HepG2 (cell line): Measurements from ENCODE around the gene PRKACG. TPM values are rescaled to one million over a fixed set of nuclear protein-coding genes. Genes with fewer than 3 reads are reported as not detected.

Experiments used
- ATAC-seq: fragments of 200-7000 bp; cut with Tn5 transposase; 3 replicates; pipeline ENCODE4 v1.9.1; 2020; ENCODE audit warnings: mild to moderate bottlenecking, moderate library complexity
- BruUV-seq: library from RNA; stranded (reverse); fragments of 400-500 nt; replicated peaks from 2 replicates; lab custom pipeline; 2021; lab: Mats Ljungman, UMichigan
- CTCF ChIA-PET: fragments of 300-600 bp; formaldehyde crosslinking; extraction: SDS; loops from one replicate; lab custom pipeline; 2021; ENCODE audit warnings: low total read pairs, inconsistent platforms, low intra/inter-chr PET ratio; lab: Yijun Ruan, JAX
- POLR2A ChIA-PET: fragments of 350-600 bp; sonication (Branson Sonifier 250); formaldehyde crosslinking; loops from one replicate; lab custom pipeline; 2020; ENCODE audit warnings: antibody characterized with exemption, inconsistent platforms; lab: Yijun Ruan, JAX
- DNase-seq: peaks from one replicate; pipeline ENCODE4 v3.0.0-alpha.2; 2015; ENCODE audit warnings: low spot score
- FAIRE-seq: peaks from 3 replicates; lab custom pipeline; 2011; peaks lifted over from hg19 to GRCh38; lab: Jason Lieb, UNC
- H2AFZ ChIP-seq: one replicate; pipeline ENCODE4 v1.6.1; 2011; ENCODE audit warnings: low read length, inconsistent platforms
- H3K27ac ChIP-seq: fragments of 300-600 bp; 3 replicates; pipeline ENCODE4 v1.8.0; 2011; ENCODE audit warnings: mixed run types, mild to moderate bottlenecking, mixed read lengths, low read length, inconsistent platforms; ENCODE audit not compliant: insufficient read depth; ENCODE audit errors: extremely low read length
- H3K27me3 ChIP-seq, 2 experiments: fragments of 200-600 bp in 1 of 2; 2 replicates in 1 of 2; 3 replicates in 1 of 2; pipeline versions ENCODE4 v1.6.0 to v1.8.0; 2011; ENCODE audit warnings: low read length in 2 of 2, mild to moderate bottlenecking in 2 of 2, moderate library complexity in 2 of 2, inconsistent platforms in 1 of 2; ENCODE audit not compliant: insufficient read depth in 2 of 2, control insufficient read depth in 1 of 2
- H3K36me3 ChIP-seq, 2 experiments: fragments of 200-600 bp in 1 of 2; replicated peaks in 1 of 2; 2 replicates in 1 of 2; 3 replicates in 1 of 2; pipeline versions ENCODE4 v1.5.1 to v1.8.0; 2011; ENCODE audit warnings: low read length in 2 of 2, inconsistent platforms in 1 of 2; ENCODE audit not compliant: insufficient read depth in 2 of 2, control insufficient read depth in 1 of 2
- H3K4me1 ChIP-seq: 2 replicates; pipeline ENCODE4 v1.5.1; 2012; ENCODE audit warnings: low read length, inconsistent platforms; ENCODE audit not compliant: insufficient read depth
- H3K4me2 ChIP-seq: 2 replicates; pipeline ENCODE4 v1.6.0; 2011; ENCODE audit warnings: low read depth, low read length, inconsistent platforms
- H3K4me3 ChIP-seq, 3 experiments: fragments of 200-600 bp in 1 of 3; sonication (generic), shearing (Covaris generic) in 1 of 3; replicated peaks in 1 of 3; 2 replicates each; pipeline ENCODE4 v1.5.1; 2011 to 2016; ENCODE audit warnings: low read length in 3 of 3, inconsistent platforms in 2 of 3, low read depth in 2 of 3, mild to moderate bottlenecking in 2 of 3, control low read depth in 1 of 3, mixed read lengths in 1 of 3; ENCODE audit not compliant: insufficient read depth in 1 of 3
- H3K79me2 ChIP-seq: one replicate; pipeline ENCODE4 v1.6.1; 2011; ENCODE audit warnings: low read length, inconsistent platforms; ENCODE audit not compliant: insufficient read depth
- H3K9ac ChIP-seq: 2 replicates; pipeline ENCODE4 v1.6.0; 2011; ENCODE audit warnings: mild to moderate bottlenecking, low read depth, low read length, inconsistent platforms; ENCODE audit not compliant: insufficient read depth
- H3K9me3 ChIP-seq: 2 replicates; pipeline ENCODE4 v1.5.1; 2012; ENCODE audit warnings: mild to moderate bottlenecking, low read length
- H4K20me1 ChIP-seq: 2 replicates; pipeline ENCODE4 v1.6.0; 2011; ENCODE audit warnings: inconsistent platforms, mild to moderate bottlenecking, low read length, moderate library complexity; ENCODE audit not compliant: insufficient read depth
- ARID2 ChIP-seq: sonication (generic); formaldehyde crosslinking; IDR thresholded peaks from 2 replicates; pipeline ENCODE4 v1.8.1; 2022; ENCODE audit warnings: mild to moderate bottlenecking, missing genetic modification reagents, borderline replicate concordance
- EED ChIP-seq: sonication (generic); formaldehyde crosslinking; IDR thresholded peaks from 2 replicates; pipeline ENCODE4 v1.5.0; 2020; ENCODE audit warnings: mild to moderate bottlenecking, missing genetic modification reagents
- ELF3 ChIP-seq: IDR thresholded peaks from 2 replicates; pipeline ENCODE4 v1.6.1; 2016; ENCODE audit warnings: missing genetic modification reagents, missing compliant biosample characterization
- FOXJ3 ChIP-seq: sonication (generic); formaldehyde crosslinking; IDR thresholded peaks from 2 replicates; pipeline ENCODE4 v1.4.0; 2020; ENCODE audit warnings: missing genetic modification reagents, mild to moderate bottlenecking, borderline replicate concordance
- KMT2B ChIP-seq: IDR thresholded peaks from 2 replicates; pipeline ENCODE4 v1.6.1; 2016; ENCODE audit warnings: missing genetic modification reagents, missing compliant biosample characterization
- MATR3 ChIP-seq: sonication (generic); formaldehyde crosslinking; IDR thresholded peaks from 2 replicates; pipeline ENCODE4 v1.4.0; 2020; ENCODE audit warnings: missing genetic modification reagents
- PAF1 ChIP-seq: IDR thresholded peaks from 2 replicates; pipeline ENCODE4 v1.6.1; 2016; ENCODE audit warnings: missing genetic modification reagents, missing compliant biosample characterization
- U2AF1 ChIP-seq: fragments of 200-400 bp; formaldehyde crosslinking; optimal IDR thresholded peaks from 2 replicates; pipeline ENCODE3; 2017; ENCODE audit warnings: mild to moderate bottlenecking, low read depth, low read length
- ZFP90 ChIP-seq: sonication (generic); formaldehyde crosslinking; IDR thresholded peaks from 2 replicates; pipeline ENCODE4 v1.8.0; 2022; ENCODE audit warnings: missing genetic modification reagents, mild to moderate bottlenecking, inconsistent platforms, borderline replicate concordance
- ZNF282 ChIP-seq: fragments of 450-650 bp; IDR thresholded peaks from 2 replicates; pipeline ENCODE4 v1.6.1; 2018; ENCODE audit not compliant: partially characterized antibody
- ZNF350 ChIP-seq: sonication (generic); formaldehyde crosslinking; IDR thresholded peaks from 2 replicates; pipeline ENCODE4 v1.4.0; 2020; ENCODE audit warnings: mild to moderate bottlenecking, low read depth, missing genetic modification reagents, borderline replicate concordance
- ZNF556 ChIP-seq: sonication (generic); formaldehyde crosslinking; IDR thresholded peaks from 2 replicates; pipeline ENCODE4 v1.4.0; 2020; ENCODE audit warnings: mild to moderate bottlenecking, missing genetic modification reagents, borderline replicate concordance
- ZNF572 ChIP-seq: sonication (generic); formaldehyde crosslinking; IDR thresholded peaks from 2 replicates; pipeline ENCODE4 v1.5.1; 2020; ENCODE audit warnings: mild to moderate bottlenecking, missing genetic modification reagents
- ZNF614 ChIP-seq: IDR thresholded peaks from 2 replicates; pipeline ENCODE4 v1.6.1; 2018; ENCODE audit warnings: missing biosample characterization, missing genetic modification reagents, inconsistent platforms, borderline replicate concordance
- WGBS: methylation state at CpG from one replicate; pipeline ENCODE4 v1.1.6; 2017; ENCODE audit warnings: low lambda C conversion rate; 5-methylcytosine and 5-hydroxymethylcytosine counted together
- in situ Hi-C: cut with HindIII; loops from 2 replicates; pipeline ENCODE4 v1.10.0; 2017; ENCODE audit warnings: low pct_unique_long_range_greater_than_20kb; ENCODE audit not compliant: extremely low pct_ligation_motif_present
- intact Hi-C: fragments of 100-400 bp; cut with micrococcal nuclease; formaldehyde crosslinking; loops from one replicate; pipeline ENCODE4 v1.10.0; 2022; ENCODE audit not compliant: unreplicated experiment
- polyA plus RNA-seq, 8 experiments: library from polyadenylated mRNA; depleted of rRNA in 3 of 8; stranded (reverse) in 7 of 8; unstranded in 1 of 8; fragments of >200 nt; fragmentation: Illumina TruSeq in 4 of 8; extraction: Trizol in 4 of 8; gene quantifications; 2 replicates each; pipeline versions ENCODE4 v1.2.1 to v1.2.3, GENCODE V29; 2011 to 2016; ENCODE audit warnings: low read depth in 4 of 8, missing spikeins in 1 of 8, mixed read lengths in 1 of 8; ENCODE audit not compliant: insufficient read depth in 1 of 8
- total RNA-seq, 5 experiments: library from RNA; depleted of rRNA; stranded (reverse); fragments of >200 nt; fragmentation: Illumina TruSeq; extraction: Trizol; gene quantifications; 2 replicates each; pipeline ENCODE4 v1.2.3, GENCODE V29; 2016; ENCODE audit warnings: low read depth in 1 of 5
- TF ChIP-seq, protein P1 (sequence below): sonication (generic); formaldehyde crosslinking; conservative IDR thresholded peaks from 2 replicates; pipeline ENCODE4 v1.8.0; 2022; ENCODE audit warnings: mild to moderate bottlenecking, moderate library complexity, missing genetic modification reagents
- TF ChIP-seq, protein P2 (sequence below): sonication (generic); formaldehyde crosslinking; IDR thresholded peaks from 2 replicates; pipeline ENCODE4 v1.9.0; 2022; ENCODE audit warnings: low read depth, missing genetic modification reagents
- TF ChIP-seq, protein P3 (sequence below): sonication (generic); formaldehyde crosslinking; IDR thresholded peaks from 2 replicates; pipeline ENCODE4 v1.5.1; 2020; ENCODE audit warnings: missing genetic modification reagents, mild to moderate bottlenecking, borderline replicate concordance

Gene PRKACG
- total and polyA plus RNA-seq, 2 of the 13 experiments (the other 11 are each of a cell fraction or from before 2014, with no cell fraction given), result not detected

DNA sequence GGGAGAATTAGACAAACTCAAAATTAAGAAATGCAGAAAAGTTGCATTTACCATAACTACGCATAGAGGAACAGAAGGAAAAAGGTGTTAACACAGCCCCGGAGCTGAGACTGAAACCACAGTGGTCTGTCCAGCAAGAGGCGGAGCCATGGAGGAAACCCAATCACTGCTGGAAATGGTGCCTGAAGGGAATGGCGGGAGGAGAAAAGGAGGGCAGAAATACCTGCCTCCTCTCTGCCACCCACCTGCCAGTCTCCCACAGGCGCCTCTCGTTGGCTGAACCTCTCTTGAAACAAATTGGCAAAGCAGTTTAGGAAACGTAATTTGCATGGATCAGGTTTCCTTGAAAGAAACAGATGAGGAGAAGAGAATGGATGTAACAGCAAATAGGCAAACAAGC lies 9.7 kb upstream of the PRKACG start:
- no peaks in the 10 kb centered on the region for H4K20me1 ChIP-seq
- FAIRE-seq (no peak), ATAC-seq (peak; percentile 32; the same call in 2 of the 3 replicates), DNase-seq (no peak)
- intact Hi-C loops (loop anchor here (10.0 kb wide), 1 partner anchor 319 kb away; the partner anchor contains the start of gene PIP5K1B), in situ Hi-C loops (no loop called here)
- no TSS peak for BruUV-seq
- ChIA-PET POLR2A (no interaction called here), CTCF (no interaction called here)
- no peaks in the 10 kb centered on the region for H3K79me2 ChIP-seq
- H3K36me3 ChIP-seq, result no peaks in the 10 kb centered on the region
- no peak overlapping the region for H3K9ac ChIP-seq
- H3K27me3 ChIP-seq, result no peaks in the 10 kb centered on the region; a peak in 1 of 5 replicates
- no peak overlapping the region; a peak in 1 of 6 replicates for H3K4me3 ChIP-seq
- no peak for TF ChIP-seq U2AF1
- TF ChIP-seq, protein P1, sequence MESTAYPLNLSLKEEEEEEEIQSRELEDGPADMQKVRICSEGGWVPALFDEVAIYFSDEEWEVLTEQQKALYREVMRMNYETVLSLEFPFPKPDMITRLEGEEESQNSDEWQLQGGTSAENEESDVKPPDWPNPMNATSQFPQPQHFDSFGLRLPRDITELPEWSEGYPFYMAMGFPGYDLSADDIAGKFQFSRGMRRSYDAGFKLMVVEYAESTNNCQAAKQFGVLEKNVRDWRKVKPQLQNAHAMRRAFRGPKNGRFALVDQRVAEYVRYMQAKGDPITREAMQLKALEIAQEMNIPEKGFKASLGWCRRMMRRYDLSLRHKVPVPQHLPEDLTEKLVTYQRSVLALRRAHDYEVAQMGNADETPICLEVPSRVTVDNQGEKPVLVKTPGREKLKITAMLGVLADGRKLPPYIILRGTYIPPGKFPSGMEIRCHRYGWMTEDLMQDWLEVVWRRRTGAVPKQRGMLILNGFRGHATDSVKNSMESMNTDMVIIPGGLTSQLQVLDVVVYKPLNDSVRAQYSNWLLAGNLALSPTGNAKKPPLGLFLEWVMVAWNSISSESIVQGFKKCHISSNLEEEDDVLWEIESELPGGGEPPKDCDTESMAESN (CRISPR knock-in tag), result no peak
- no peak for TF ChIP-seq MATR3 (CRISPR knock-in tag)
- TF ChIP-seq ARID2 (CRISPR knock-in tag), result no peak
- TF ChIP-seq KMT2B (CRISPR knock-in tag), result no peak
- no peak for TF ChIP-seq ZNF350 (CRISPR knock-in tag)
- no peak for TF ChIP-seq EED (CRISPR knock-in tag)
- no peak for TF ChIP-seq ELF3 (CRISPR knock-in tag)
- TF ChIP-seq FOXJ3 (CRISPR knock-in tag), result no peak
- no peak for TF ChIP-seq ZNF556 (CRISPR knock-in tag)
- TF ChIP-seq ZFP90 (CRISPR knock-in tag), result no peak
- TF ChIP-seq ZNF282, result no peak
- TF ChIP-seq PAF1 (CRISPR knock-in tag), result no peak
- TF ChIP-seq, protein P2, sequence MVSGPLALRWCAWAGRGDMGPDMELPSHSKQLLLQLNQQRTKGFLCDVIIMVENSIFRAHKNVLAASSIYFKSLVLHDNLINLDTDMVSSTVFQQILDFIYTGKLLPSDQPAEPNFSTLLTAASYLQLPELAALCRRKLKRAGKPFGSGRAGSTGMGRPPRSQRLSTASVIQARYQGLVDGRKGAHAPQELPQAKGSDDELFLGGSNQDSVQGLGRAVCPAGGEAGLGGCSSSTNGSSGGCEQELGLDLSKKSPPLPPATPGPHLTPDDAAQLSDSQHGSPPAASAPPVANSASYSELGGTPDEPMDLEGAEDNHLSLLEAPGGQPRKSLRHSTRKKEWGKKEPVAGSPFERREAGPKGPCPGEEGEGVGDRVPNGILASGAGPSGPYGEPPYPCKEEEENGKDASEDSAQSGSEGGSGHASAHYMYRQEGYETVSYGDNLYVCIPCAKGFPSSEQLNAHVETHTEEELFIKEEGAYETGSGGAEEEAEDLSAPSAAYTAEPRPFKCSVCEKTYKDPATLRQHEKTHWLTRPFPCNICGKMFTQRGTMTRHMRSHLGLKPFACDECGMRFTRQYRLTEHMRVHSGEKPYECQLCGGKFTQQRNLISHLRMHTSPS, result no peak
- no peak for TF ChIP-seq ZNF572 (CRISPR knock-in tag)
- TF ChIP-seq, protein P3, sequence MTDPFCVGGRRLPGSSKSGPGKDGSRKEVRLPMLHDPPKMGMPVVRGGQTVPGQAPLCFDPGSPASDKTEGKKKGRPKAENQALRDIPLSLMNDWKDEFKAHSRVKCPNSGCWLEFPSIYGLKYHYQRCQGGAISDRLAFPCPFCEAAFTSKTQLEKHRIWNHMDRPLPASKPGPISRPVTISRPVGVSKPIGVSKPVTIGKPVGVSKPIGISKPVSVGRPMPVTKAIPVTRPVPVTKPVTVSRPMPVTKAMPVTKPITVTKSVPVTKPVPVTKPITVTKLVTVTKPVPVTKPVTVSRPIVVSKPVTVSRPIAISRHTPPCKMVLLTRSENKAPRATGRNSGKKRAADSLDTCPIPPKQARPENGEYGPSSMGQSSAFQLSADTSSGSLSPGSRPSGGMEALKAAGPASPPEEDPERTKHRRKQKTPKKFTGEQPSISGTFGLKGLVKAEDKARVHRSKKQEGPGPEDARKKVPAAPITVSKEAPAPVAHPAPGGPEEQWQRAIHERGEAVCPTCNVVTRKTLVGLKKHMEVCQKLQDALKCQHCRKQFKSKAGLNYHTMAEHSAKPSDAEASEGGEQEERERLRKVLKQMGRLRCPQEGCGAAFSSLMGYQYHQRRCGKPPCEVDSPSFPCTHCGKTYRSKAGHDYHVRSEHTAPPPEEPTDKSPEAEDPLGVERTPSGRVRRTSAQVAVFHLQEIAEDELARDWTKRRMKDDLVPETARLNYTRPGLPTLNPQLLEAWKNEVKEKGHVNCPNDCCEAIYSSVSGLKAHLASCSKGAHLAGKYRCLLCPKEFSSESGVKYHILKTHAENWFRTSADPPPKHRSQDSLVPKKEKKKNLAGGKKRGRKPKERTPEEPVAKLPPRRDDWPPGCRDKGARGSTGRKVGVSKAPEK, result no peak
- TF ChIP-seq ZNF614, result no peak
- H3K4me1 ChIP-seq, result peaks cover 19% of the 10 kb centered on the region
- peak overlapping the region; percentile 57 for H3K4me2 ChIP-seq
- no peaks in the 10 kb centered on the region for H3K9me3 ChIP-seq
- WGBS, result 32% methylated on average over 7 of the region's 7 CpGs
- H3K27ac ChIP-seq, result no peak overlapping the region
- H2AFZ ChIP-seq, result no peak overlapping the region
